ENCODE results near the gene MBIP.

DNA sequence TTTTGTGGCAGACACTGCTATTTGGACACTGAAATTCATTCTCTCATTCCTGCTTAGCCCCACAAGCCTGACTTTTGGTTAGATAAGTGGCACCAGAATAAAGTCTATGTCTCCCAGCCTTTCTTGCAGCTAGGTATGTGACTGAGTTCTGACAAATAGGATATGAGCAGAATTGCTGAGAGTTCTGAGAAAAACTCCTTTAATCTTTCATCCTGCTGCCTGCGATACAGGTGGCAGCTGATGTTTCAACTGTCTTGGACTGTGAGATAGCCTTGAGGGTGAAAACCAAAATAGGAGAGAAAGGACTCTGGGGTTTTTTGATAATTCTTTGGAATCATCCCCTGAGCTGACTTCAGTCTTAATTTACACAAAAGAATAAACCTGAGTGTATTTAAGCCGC is 55.8 kb downstream of the MBIP start:
- TF ChIP-seq, protein P1, sequence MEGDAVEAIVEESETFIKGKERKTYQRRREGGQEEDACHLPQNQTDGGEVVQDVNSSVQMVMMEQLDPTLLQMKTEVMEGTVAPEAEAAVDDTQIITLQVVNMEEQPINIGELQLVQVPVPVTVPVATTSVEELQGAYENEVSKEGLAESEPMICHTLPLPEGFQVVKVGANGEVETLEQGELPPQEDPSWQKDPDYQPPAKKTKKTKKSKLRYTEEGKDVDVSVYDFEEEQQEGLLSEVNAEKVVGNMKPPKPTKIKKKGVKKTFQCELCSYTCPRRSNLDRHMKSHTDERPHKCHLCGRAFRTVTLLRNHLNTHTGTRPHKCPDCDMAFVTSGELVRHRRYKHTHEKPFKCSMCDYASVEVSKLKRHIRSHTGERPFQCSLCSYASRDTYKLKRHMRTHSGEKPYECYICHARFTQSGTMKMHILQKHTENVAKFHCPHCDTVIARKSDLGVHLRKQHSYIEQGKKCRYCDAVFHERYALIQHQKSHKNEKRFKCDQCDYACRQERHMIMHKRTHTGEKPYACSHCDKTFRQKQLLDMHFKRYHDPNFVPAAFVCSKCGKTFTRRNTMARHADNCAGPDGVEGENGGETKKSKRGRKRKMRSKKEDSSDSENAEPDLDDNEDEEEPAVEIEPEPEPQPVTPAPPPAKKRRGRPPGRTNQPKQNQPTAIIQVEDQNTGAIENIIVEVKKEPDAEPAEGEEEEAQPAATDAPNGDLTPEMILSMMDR (IDR thresholded peaks at IDR 0.05), result no peak
- TF ChIP-seq POLR2A (IDR thresholded peaks at IDR 0.05), result no peak

Data from ovary (tissue), 3 donors.